OCI-M2 (cell line): Measurements from ENCODE around the gene AAMDC.

ENCODE experiments used
- DNase-seq: peaks from one replicate; lab custom pipeline; 2025; ENCODE audit not compliant: unreplicated experiment; lab: John Stamatoyannopoulos, UW

AAMDC gene

DNA sequence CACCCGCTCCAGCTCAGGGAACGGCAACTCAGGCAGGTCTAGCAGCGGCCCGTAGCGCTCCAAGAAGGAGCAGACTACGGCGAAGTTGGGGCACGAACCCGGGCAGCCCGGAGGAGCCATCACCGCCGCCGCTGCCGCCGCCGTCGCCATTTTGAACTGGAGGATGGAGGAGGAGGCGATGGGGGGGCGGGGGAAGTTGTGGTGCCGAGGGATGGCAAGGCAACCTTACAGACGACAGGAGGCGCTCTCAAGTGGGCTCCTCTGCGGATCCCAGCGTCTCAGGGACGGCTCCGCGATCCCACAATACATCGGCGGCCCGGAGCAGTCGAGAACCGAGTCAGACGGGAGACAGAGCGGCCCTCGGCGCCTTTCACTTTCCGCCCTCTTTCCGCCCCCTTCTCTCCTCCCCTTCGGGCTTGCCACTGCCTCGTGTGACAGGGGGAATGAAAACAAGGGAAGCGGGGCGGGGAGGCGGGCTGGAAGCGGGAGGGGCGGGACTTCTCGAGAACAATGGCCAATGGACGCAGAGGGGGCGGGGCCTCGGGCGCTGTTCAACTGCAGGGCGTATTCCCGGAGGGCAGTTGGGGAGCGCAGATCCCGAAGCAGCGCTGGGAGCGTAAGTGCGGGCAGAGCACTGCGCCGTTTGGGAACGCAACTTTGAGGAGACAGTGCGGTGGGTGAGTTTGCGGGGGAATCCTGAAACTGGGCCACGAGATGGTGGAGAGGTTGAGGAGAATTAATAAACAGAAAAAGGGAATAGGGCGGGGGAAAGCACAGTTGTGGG is at the start of gene AAMDC, which contains the start of gene RSF1:
Gene AAMDC, plus strand, starts transcription at position 580 of the 784 bp plus-strand sequence. CDS start 21,353 bp downstream, outside the sequence.
Gene RSF1, minus strand, starts transcription at position 158 of the 784 bp plus-strand sequence. Its CDS starts 8 bp downstream, at position 150.
- peak; percentile 40 for DNase-seq

DNA sequence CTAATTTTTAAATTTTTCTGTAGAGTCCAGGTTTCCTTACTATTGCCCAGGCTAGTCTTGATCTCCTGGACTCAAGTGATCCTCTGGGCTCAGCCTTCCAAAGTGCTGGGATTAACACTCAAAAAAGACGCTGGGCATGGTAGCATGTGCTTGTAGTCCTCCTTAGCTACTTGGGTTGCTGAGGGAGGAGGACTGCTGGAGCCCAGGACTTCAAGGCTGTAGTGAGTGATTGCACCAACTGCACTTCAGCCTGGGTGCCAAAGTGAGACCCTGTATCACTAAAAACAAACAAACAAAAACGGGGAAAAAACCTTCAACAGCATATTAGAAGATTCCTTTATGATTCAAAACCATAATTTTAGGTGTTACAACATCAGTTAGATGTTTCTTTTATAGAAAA is 45.0 kb upstream of the AAMDC start:
- DNase-seq: no peak

DNA sequence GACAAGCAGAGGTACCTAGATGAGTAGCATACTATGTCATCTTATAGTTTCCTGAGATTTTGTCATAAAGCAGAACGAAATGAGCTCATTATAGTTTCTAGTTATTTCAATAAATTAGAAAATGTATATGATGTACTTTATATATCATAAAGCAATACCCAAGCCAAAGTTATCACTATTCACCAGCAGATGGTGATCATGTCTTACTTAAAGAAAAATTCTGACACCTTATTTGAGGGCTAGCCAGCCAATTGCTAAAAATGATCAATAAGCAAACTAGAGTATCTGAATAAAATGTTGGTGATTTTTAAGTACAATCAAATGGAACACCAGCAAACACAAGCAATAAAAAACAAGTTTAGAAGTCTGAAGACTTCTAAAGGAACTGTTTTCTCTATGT is 44.5 kb upstream of the AAMDC start:
- no peak for DNase-seq

DNA sequence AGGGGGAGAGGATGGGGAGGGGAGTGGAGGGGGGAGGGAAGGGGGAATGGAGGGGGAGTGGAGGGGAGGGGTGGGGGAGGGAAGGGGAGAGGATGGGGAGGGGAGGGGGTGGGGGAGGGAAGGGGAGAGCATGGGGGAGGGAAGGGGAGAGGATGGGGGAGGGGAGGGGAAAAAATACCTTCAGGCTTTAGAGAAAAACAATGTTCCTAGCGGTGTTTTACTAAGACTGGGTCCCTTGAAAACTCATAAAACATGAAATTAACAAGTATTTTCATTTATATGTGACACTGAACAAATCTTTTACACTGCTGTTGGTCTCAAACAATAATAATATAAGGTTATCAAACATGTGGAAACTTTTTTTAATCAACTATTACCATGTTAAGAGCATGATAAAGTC is 42.8 kb upstream of the AAMDC start:
- DNase-seq: no peak

DNA sequence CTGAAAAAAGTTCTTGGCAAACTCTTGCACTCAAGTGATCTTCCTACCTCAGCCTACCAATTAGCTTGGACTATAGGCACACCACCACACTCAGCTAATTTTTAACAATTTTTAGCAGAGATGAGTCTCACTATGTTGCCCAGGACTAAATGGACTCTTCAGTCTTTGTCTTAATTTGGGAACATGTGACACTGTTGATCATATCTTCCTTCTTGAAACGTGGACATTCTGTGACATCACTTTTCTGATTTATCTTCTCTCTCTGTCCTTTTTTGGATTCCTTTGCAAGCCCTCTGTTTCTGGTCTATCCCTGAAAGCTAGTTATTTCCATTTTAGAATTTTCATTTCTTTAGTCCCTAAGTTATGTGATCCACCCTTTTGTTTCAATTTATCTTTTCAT is 42.4 kb upstream of the AAMDC start:
- no peak for DNase-seq

DNA sequence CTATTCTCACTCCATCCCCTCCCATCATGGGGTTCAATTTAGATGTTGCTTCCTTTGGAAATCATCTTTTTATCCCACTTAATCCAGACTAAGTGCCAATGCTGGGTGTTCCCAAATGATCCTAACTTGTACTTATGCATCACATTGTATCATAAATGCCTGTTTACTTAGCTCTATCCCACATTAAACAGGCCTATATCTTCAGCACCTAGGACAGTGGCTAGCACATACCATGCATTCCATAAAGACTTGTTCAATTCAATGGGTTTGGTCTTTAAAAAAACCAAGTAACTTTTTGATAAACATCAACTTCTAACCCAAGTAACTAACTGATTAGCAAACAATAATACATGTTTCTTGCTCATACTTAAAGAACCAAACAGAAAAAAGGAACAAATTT is 41.0 kb upstream of the AAMDC start:
- no peak for DNase-seq

DNA sequence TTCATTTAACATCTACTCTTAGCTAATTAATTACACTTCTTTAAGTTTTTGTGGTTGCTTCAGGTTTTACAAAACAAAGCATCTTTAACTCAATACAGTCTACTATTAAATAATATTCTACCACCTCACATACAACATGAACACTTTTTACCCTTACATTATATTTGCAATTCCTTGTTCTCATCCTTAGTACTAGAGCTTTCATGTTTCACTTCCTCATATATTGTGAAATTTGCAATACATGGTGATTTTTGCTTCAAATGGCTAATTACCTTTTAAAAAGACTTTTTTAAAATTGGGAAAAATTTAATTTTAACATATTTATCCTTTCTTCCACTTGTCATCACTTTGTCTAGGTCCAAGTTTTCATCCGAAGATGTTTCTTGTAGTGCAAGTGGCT is 37.9 kb upstream of the AAMDC start:
- DNase-seq: no peak

DNA sequence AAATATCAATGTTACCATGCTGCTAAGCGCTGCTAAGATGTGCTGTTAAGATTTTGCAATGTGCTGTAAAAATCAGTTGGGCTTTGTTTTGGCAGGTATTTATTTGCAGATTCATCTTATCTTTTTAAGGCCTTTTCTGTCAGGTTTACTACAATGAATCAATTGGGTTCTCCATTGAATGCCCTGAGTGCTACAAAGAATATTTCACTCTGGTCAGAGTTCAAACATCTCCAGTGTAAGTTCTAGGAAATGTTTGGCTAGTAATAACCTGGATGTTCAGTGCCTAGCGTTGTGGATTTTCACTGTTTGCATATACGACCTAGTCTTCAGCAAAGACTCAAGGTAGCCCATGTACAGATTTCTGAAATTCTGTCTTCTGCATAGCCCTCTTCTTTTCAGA is 36.4 kb upstream of the AAMDC start:
- DNase-seq: no peak

DNA sequence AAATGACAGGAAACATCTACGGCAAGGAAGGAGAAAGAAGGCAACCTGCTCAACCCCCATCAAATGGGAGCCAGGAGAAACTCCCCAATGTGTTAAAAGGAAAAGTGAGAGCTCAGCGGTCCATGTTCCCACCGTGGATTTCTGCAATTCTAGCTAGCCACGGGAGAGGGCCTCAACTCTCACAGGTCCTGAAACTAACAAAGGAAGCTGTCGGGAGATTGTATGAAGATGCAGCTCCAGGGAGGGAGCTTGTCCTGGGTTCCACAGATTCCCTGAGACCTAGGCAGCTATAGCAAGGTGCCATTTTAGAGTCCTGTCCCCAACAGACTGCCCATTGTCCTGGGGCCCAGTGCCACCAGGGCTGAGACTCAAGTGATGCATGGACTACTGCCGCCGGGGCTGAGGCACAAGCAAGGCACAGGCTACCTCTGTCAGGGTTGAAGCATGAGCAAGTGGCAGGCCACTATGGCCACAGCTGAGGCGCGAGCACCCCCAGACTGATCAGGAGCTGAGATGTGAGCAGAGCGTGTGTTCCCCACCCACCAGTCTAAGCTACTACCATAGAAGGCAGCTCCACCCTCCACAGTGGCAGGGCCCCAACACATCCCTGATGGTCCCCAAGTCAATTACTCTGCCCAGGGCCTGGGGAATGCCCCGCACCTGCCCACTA is 31.7 kb upstream of the AAMDC start:
- no peak for DNase-seq

DNA sequence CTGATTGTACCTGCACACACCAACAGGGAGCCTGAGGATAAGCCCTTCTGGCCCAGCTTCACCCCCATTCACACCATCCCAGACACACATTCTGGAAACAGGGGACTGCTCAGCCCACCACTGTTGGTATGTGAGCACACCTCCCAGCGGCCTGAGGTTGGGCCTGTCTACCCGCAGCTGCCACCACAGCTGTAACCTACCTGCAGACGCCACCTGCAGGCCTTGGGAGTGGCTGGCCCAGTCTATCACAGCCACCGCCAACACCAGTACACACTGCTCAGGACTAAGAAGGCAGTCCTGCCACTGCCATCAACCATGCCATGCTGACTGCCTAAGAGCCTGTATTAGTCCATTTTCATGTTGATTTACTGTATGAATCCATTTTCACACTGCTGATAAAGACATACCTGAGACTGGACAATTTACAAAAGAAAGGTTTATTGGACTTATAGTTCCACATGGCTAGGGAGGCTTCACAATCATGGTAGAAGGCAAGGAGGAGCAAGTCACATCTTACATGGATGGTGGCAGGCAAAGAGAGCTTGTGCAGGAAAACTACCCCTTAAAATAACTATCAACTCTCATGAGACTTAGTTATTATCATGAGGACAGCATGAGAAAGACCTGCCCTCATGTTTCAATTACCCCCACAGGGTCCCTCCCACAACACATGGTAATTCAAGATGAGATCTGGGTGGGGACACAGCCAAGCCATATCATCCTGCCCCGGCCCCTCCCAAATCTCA is 31.0 kb upstream of the AAMDC start:
- DNase-seq: no peak

DNA sequence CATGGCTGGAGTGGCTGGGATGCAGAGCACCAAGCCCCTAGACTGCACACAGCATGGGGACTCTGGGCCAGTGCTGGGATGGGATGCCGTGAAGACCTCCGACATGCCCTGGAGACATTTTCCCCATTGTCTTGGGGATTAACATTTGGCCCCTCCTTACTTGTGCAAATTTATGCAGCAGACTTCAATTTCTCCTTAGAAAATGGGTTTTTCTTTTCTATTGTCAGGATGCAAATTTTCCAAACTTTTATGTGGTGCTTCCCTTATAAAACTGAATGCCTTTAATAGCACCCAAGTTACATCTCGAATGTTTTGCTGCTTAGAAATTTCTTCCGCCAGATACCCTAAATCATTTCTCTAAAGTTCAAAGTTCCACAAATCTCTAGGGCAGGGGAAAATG is 29.6 kb upstream of the AAMDC start:
- DNase-seq: no peak

DNA sequence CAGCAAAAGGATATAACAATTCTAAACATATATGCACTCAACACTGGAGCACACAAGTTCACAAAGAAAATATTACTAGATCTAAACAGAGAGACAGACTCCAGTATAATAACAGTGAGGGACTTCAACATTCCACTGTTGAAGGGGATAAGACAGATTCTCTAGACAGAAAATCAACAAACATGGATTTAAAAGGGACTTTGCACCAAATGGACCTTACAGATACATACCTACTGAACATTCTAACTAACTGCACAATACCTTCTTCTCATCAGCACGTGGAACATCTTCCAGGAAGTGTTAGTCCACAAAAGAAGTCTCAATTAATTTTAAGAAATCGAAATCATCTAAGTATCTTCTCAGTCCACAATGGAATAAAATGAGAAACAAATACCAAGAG is 27.0 kb upstream of the AAMDC start:
- DNase-seq: no peak

DNA sequence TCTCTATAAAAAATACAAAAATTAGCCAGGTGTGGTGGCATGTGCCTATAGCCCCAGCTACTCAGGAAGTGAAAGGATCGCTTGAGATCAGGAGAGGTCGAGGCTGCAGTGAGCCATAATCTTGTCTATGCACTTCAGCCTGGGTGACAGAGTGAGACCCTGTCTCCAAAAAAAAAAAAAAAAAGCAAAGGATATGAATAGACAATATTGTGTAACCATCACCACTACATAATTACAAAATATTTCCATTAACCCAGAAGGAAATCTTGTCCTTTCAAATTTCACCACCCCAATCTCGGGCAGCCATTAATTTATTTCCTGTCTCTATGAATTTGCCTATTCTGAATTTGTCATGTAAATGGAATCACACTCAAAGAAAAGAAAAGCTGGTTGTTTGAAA is 21.6 kb upstream of the AAMDC start:
- no peak for DNase-seq

DNA sequence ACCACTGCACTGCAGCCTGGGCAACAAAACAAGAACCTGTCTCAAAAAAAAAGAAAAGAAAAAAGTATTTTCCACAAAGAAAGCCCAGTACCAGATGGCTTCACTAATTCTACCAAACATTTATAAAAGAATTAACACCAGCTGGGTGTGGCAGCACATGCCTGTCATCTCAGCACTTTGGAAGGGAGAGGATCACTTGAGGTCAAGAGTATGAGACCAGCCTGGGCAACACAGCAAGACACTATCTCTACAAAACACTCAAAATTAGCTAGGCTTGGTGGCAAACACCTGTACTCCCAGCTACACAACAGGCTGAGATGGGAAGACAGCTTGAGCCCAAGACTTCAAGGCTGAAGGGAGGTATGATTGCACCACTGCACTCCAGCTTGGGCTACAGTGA is 20.5 kb upstream of the AAMDC start:
- no peak for DNase-seq

DNA sequence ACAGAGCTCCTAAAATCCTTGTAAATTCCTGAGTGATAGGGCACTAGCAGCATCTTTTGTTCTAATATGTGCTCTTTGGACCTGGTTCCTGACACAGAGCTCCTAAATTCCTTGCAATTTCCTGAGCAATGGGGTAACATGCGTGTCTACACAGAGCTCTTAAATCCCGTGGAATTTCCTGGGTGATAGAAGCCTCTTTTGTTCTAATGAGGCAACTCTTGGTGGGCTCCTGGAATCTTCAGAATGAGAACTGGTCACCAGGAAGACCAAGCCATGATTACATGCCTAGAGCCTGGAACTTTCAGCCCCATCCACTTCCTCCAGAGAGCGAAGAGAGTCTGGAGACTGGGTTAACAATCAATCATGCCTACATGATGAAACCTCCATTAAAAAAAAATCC is 19.5 kb upstream of the AAMDC start:
- no peak for DNase-seq

DNA sequence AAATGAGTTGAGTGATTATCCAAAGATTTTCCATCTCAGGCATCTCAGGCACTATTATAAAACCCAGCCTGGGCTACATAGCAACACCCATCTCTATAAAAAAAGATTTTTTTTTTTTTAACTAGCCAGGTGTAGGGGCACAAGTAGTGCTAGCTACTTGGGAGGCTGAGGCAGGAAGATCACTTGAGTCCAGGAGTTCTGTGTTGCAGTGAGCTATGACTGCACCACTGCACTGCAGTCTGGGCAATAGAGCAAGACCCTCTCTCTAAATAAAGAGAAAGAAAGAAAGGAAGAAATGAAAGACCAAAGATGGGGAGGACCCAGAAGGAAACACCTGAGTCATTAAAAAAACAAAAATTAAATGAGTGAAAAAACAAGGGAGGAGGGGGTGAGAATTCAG is 14.5 kb upstream of the AAMDC start:
- no peak for DNase-seq

DNA sequence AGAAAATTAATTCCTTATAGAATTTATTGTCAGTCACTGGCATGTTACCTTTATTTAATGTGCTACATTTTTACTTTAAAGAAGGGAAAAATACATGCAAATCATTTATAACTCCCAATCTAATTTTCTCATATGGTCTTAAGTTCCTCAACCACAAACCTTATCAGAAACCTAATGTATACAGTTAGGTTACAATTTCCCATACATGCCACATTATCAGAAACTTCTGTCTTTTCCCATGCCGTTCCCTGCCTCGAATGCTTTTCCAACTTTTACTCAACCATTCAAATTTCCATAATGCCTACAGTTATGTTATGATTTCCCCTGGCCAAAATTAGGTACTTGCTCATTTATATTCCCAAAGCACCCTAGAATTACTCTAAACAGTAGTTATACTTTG is 14.0 kb upstream of the AAMDC start:
- no peak for DNase-seq

DNA sequence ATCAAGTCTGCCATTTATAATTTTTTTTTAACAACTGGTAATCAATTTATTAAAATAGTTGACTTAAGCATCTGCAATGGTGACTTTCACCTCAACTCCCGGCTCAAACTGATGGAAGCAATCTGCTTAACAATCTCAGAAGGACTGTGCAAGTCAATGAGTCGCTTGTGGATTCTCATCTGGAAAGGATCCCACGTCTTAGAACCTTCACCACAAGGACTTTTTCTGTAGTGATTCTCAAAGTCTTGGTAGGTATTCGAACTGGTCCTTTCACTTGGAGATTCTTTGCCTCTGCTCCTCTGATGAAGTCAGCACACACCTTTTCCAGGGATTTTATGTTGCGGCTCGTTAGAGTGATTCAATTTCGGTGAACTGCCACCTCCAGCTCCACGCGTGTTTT is 7.7 kb upstream of the AAMDC start:
- no peak for DNase-seq

DNA sequence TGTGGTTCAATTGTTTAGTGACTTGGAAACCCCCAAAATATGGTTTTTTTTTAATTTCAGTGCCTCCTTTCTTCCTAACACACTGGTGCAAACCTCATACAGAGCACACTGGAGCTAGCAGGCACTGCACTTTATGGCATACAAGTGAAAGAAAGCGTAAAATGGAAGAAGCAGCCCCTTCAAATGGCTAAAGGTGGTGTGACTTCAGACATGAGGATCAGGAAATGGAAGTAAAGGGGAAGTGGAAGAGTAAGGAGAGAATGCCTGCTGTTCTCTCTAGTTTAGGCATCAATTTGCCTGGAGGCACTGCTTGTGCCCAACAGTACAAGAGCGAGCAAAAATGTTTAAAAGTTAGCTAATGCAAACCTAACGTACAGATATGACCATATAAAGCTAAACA is 6.1 kb upstream of the AAMDC start:
- no peak for DNase-seq

DNA sequence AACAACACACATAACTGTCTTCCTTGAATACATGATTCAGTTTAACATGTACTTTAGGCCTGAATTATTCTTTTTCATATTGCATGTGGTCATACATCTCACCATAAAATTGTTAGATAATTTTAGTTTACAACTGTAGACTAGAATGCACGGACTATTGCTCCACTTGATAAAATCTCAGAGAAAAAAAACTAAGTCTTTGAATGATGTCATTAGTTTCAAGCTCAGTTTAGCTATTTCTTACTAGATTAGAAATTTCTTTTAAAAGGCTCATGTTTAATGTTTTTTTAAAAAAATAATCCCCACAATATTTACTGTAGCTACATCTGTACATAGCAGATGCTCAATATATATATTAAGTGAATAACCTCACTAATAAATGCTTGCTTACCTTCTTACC is 5.5 kb upstream of the AAMDC start:
- no peak for DNase-seq

DNA sequence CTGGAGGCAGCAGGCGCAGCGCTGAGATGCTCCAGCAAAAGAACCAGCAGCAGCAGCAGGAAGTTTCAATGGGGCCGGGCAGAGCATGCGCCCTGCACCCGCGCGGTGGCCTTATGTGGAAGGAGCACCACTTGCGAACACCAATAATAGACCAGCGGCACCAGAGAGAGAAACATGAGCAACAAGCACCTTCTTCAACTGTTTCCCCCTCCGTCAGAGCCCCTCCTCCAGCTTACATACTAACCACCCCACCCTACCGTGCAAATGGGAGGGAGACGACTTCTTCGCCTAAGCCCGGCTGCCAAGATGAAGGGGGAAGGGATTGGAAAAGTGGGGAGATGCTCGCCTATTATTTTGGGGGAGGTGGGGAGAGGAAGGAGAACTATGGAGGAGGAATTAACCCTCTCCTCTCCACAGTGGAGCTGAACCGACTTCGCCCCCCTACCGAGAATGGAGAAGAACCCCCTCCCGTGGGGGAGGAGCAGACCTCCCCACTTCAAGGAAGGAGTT is 1.5 kb upstream of the AAMDC start:
- DNase-seq: peak; percentile 44
